ENCODE measurements around the gene HIPK1.
"Not testable (repeated sequence)": the region's sequence is repeated elsewhere in the genome, so short reads cannot be mapped to it uniquely, and the experiment has no call there.

The HIPK1 gene

GRCh38 chr1:114015075-114015474 lies 86.0 kb downstream of the HIPK1 start:
- ChIA-PET CTCF (no interaction called here), POLR2A (no interaction called here)
- no peak for TF ChIP-seq CTCF (IDR thresholded peaks at IDR 0.05; ENCODE audit: control extremely low read depth, extremely low read depth, low read depth, missing control alignments)
- no peak for DNase-seq (ENCODE audit: extremely low spot score)

GRCh38 chr1:114019724-114020123 lies 90.6 kb downstream of the HIPK1 start:
- DNase-seq (ENCODE audit: extremely low spot score); POLR2A ChIA-PET: not testable (repeated sequence)
- CTCF ChIA-PET, result interaction anchor here (2.0 kb wide), 1 partner anchor 10 kb away, joined by 7 read pairs; no protein-coding TSS in a partner anchor

GRCh38 chr1:114021665-114022099 lies 92.6 kb downstream of the HIPK1 start:
- no peak for TF ChIP-seq CTCF (IDR thresholded peaks at IDR 0.05; ENCODE audit: control extremely low read depth, extremely low read depth, low read depth, missing control alignments)
- no peak for DNase-seq (ENCODE audit: extremely low spot score)
- ChIA-PET POLR2A (no interaction called here), CTCF (interaction anchor here (2.0 kb wide), 1 partner anchor 12 kb away, joined by 7 read pairs; no protein-coding TSS in a partner anchor)

GRCh38 chr1:114022877-114023276 lies 93.8 kb downstream of the HIPK1 start:
- TF ChIP-seq CTCF (IDR thresholded peaks at IDR 0.05; ENCODE audit: control extremely low read depth, extremely low read depth, low read depth, missing control alignments), result no peak
- no peak for DNase-seq (ENCODE audit: extremely low spot score)
- POLR2A ChIA-PET, result no interaction called here
- CTCF ChIA-PET, result no interaction called here

GRCh38 chr1:114023377-114023776 lies 94.3 kb downstream of the HIPK1 start:
- TF ChIP-seq CTCF (IDR thresholded peaks at IDR 0.05; ENCODE audit: control extremely low read depth, extremely low read depth, low read depth, missing control alignments), result no peak
- no peak for DNase-seq (ENCODE audit: extremely low spot score)
- CTCF ChIA-PET, result no interaction called here
- POLR2A ChIA-PET, result no interaction called here

- POLR2A ChIA-PET, result no interaction called here
- no peak for DNase-seq (ENCODE audit: extremely low spot score)
- CTCF ChIA-PET, result no interaction called here
Measured at GRCh38 chr1:114024049-114024448, 94.9 kb downstream of the HIPK1 start.

More at GRCh38 chr1:114024049-114024448, 94.9 kb downstream of the HIPK1 start:
- TF ChIP-seq CTCF (IDR thresholded peaks at IDR 0.05; ENCODE audit: control extremely low read depth, extremely low read depth, low read depth, missing control alignments), result no peak

All from GM10248 (cell line).